Bone marrow (tissue), 2 donors: ENCODE measurements around the gene ZNF662.

Source experiments
- DNase-seq, 2 donors: peaks; one replicate each; lab custom pipeline; 2025; lab: John Stamatoyannopoulos, UW

Gene ZNF662

DNA sequence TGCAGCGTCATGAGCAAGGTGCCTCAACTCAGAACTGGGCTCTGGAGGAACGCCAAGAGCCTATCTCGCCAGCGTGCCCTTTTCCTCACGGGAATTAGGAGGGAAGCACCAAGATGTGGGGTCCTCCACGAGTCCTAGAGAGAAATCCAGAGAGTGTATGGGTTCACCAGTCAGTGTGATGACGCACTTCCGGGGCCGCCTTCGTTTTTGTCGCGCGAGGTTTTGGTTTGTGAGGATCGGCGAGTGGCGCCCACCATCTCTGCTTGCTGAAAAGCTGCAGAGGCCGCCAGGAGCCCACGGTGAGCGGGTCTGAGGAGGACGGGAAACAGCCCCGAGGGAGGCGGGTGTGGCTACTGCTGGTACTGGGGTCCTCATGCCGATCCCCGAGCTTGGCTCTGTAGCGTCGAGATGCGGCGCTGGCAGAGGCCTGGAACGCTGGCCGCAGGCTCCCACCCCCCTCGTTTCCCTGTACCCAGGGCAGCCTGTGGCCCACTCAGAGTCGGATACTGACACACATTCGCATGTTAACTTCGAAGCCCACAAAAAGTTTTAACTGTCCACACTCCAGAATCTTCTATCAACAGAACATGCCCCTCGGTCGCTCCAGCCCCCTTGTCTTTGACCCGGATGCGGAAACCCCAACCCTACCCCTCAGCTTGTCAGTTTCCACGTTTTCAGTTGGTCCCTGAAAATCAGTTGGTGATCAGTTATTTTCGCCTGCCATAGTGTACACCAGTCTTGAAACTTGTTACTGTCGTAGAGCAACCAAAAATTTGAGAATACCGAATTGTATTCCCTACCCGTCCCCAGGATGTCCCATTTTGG is 30.4 kb downstream of the ZNF662 start:
- DNase-seq = no peak

DNA sequence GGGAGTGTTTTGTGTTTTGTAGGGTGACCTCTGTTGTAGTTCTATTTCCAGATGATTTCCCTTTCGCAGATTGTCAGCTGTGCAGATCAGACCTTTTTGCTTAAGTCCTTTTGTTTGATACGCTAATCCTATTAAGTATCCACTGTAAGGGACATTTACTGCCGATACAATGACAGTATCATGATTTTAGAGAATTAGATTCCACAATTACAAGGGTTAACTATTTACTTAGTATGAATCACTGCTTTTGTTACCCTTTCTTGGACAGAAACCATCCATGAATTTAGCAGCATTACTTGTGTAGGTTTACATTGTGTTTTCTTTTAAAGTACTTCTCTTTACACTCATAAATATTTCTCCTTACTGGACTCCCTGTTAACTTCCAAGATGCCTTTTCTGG is 31.4 kb downstream of the ZNF662 start:
- DNase-seq = no peak

DNA sequence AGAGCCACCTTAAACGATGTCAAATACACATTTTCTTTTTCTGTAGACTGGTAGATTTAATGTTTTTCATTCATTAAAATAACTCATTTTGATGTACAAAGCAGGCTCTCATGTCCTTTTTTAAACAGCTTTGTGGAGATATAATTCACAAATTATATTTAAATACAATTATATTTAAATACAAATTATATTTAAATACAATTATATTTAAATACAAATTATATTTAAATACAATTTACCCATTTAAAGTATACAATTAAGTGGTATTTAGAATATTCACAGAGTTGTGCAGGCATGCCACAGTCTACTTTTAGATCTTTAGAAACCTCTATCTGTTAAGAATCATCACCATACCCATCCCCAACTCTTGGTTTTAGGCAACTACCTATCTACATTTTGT is 36.8 kb downstream of the ZNF662 start:
- DNase-seq = no peak

DNA sequence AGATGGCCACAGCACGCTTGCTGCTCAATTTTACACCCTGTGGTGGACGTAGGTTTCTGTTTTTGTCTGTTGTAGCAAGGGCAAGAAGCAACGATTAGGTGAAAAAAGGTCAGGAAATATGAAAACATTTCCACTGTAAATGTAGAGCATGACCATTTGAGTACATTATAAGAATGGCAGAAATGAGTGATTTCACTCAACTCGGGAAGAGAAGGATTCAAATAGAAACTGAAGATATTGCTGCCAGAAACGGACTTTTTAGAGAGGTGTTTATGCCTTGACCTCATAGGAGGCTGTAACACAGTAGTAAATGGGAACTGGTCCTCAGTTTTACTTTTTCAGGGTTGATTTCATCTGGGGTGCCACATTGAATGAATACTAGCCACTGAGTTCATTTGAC is 40.1 kb downstream of the ZNF662 start:
- no peak for DNase-seq

DNA sequence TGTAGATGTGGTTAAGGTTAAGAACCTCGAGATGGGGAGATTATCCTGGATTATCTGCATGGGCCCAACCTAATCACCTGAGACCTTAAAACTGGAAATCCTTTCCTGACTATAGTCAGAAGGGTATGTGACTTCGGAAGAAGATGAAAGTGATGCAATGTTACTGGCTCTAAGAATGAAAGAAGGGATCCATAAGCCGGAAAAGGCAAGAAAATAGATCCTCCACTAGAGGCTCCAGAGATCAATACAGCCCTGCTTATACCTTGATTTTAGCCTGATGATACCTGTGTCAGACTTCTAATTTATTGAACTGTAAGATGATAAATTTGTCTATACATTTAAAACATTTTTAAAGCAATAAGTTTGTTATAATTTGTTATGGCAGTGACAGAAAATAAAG is 51.6 kb downstream of the ZNF662 start:
- no peak for DNase-seq

DNA sequence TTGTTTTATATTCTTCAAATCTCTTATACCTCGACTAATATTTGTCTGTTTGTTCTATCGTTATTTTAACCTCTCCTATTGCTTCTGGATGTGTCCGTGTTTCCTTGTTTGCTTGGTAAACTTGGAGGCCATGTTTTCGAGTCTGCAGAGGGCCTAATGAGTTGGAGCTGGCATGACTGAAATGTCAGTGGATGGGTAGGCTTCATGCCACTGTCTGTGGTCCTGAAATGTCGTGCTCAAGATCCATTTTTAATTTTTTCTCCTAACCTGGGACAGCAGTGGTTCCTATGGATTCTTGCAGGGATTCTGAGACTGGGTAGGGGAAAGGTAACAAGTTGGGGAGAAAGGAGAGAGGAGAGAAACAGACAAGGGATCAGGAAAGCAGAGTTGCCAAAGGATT is 54.3 kb downstream of the ZNF662 start:
- DNase-seq = no peak

DNA sequence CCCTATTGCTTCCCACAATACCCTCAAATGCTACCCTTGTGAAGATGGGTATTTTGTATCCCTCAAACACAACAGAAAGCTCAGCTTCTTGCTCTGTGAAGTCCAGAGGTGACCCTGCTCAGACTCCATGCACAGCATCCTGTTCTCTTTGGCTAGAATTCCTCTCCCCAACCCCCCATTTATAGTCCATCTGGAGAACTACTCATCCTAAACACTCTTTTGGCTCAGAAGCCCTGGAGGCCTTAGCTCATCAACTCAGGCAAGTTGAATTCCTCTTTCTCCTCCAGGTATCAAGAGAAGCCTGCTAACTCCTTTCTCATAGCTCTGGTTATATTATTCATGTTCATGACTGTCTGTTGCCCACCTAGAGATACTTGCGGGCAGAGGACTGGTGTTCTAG is 54.8 kb downstream of the ZNF662 start:
- DNase-seq = no peak

DNA sequence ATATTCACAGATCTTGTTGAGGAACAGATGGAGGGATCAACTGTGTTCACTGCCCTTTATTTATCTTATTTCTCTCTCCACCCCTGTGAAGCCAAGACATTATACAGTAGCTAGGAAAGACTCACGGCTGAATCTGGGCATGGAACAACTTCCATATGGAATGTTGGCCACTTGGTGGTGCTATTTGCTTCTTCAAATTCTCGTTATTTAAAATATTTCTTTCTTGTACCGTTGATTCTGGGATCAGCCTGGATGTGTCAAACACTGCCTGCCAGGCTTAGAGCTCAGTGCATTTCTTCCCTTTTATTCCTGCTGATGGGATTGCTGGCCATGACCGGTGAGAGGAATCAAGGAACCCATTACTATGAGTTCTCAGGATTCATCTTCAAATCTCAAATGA is 55.7 kb downstream of the ZNF662 start:
- DNase-seq = no peak

DNA sequence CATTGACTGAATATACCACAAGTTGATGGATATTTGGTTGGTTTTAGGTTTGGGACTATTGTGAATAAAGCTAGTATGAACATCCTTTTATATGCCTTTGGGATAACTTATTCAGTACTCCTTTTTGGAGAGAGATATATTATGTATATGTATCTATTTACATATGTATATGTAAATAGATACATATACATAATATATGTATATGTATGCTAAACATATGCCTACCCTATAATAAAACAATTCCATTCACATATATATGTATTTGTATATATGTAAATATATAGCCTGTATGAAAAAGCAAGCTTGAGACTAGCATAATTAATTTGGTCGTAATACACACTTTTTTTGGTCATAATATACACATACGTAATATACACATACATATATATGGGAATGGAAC is 57.3 kb downstream of the ZNF662 start:
- no peak for DNase-seq

DNA sequence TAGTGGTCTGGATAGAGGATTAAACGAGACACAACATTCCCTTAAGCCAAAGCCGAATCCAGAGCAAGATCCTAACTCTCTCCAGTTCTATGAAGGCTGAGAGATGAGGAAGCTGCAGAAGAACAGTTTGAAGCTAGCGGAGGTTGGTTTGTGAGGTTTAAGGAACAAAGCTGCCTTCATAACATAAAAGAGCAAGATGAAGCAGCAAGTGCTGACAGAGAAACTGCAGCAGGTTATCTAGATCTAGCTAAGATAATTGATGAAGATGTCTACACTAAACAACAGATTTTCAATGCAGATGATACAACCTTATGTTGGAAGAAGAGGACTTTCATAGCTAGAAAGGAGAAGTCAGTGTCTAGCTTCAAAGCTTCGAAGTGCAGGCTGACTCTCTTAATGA is 58.3 kb downstream of the ZNF662 start:
- DNase-seq = no peak
